ENCODE results near the gene CCT2.

CCT2 gene

DNA sequence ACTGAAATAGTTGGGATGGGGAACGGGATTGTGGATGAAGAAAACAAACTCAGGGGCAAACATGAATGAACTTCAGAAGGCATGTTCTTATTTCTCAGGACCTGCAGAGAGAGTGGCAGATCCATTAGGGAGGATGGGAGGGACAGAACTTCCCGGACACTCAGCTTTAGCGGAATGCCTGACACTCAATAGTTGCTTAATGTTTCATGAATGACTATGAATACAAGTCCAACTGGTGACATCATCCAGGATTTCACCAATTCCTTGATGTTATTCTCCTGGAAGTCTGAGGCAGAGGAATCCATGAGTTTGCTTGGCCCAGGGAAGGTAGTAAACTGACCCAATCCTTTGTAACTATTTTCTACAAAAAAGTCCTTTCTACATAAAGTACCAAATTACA, 63.2 kb downstream of the CCT2 start:
- no peaks in the 10 kb centered on the region for H3K4me1 ChIP-seq (ENCODE audit: control insufficient read depth, insufficient read depth, low read length)
- no peaks in the 10 kb centered on the region for H3K9me3 ChIP-seq (ENCODE audit: control insufficient read depth, low read length)
- no peaks in the 10 kb centered on the region for H3K27me3 ChIP-seq (ENCODE audit: control insufficient read depth, insufficient read depth, low read length)
- no peaks in the 10 kb centered on the region for H3K36me3 ChIP-seq (ENCODE audit: control insufficient read depth, insufficient read depth, low read length)
- H3K4me3 ChIP-seq (ENCODE audit: low read length), result no peak overlapping the region
- H3K9ac ChIP-seq (ENCODE audit: low read length), result no peak overlapping the region

DNA sequence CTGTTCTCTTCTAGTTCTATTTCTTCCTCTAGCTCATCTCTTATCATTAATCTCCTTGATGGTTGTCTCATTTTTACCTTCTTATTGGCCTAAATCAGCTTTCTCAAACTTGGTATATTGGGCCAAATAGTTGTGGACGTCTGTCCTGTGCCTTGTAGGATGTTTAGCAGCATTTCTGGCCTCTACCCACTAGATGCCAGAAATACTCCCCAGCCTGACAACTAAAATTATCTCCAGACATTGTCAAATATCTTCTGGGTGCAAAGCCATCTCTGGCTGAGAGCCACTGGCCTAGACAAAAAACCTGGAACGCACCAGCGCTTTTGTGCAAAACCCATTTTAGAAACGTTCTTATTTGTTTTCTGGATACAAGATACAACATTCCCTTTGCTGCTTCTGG, 64.3 kb downstream of the CCT2 start:
- Histone ChIP-seq H3K4me3 (ENCODE audit: low read length) (no peak overlapping the region), H3K36me3 (ENCODE audit: control insufficient read depth, insufficient read depth, low read length) (no peaks in the 10 kb centered on the region), H3K9me3 (ENCODE audit: control insufficient read depth, low read length) (no peaks in the 10 kb centered on the region), H3K4me1 (ENCODE audit: control insufficient read depth, insufficient read depth, low read length) (no peaks in the 10 kb centered on the region), H3K27me3 (ENCODE audit: control insufficient read depth, insufficient read depth, low read length) (no peaks in the 10 kb centered on the region), H3K9ac (ENCODE audit: low read length) (no peak overlapping the region)

Measured in mucosa of stomach (tissue), 1 donor.